Osteoblast (primary cell): ENCODE results near the gene C1orf210. TPM values are rescaled to one million over a fixed set of nuclear protein-coding genes. Genes with fewer than 3 reads are reported as not detected.

Experiments used
- DNase-seq: peaks from one replicate; pipeline ENCODE4 v3.0.0; 2011; ENCODE audit warnings: low spot score, mixed read lengths; ENCODE audit not compliant: insufficient read length; ENCODE audit errors: missing footprints
- H2AFZ ChIP-seq: 2 replicates; pipeline ENCODE4 v1.6.0; 2011; ENCODE audit warnings: mild to moderate bottlenecking, low read length
- H3K27ac ChIP-seq: 2 replicates; pipeline ENCODE4 v1.5.1; 2011; ENCODE audit warnings: mild to moderate bottlenecking, low read depth, low read length, moderate library complexity
- H3K27me3 ChIP-seq: 2 replicates; pipeline ENCODE4 v1.6.0; 2012; ENCODE audit warnings: mild to moderate bottlenecking, control low read depth, inconsistent platforms, low read length, moderate library complexity; ENCODE audit not compliant: insufficient read depth
- H3K36me3 ChIP-seq: 2 replicates; pipeline ENCODE4 v1.5.1; 2011; ENCODE audit warnings: mild to moderate bottlenecking, low read length, control low read depth, moderate library complexity; ENCODE audit not compliant: insufficient read depth
- H3K4me1 ChIP-seq: 2 replicates; pipeline ENCODE4 v1.5.1; 2011; ENCODE audit warnings: mild to moderate bottlenecking, low read length, control low read depth, moderate library complexity; ENCODE audit not compliant: insufficient read depth
- H3K4me2 ChIP-seq: 2 replicates; pipeline ENCODE4 v1.6.0; 2011; ENCODE audit warnings: mild to moderate bottlenecking, low read length; ENCODE audit not compliant: insufficient read depth
- H3K4me3 ChIP-seq: fragments of 200-600 bp; sonication (generic); 3 replicates; pipeline ENCODE4 v1.5.1; 2012; ENCODE audit warnings: mild to moderate bottlenecking, low read length, inconsistent platforms; ENCODE audit not compliant: insufficient read depth
- H3K79me2 ChIP-seq: 2 replicates; pipeline ENCODE4 v1.6.0; 2012; ENCODE audit warnings: mild to moderate bottlenecking, low read length, control low read depth, inconsistent platforms; ENCODE audit not compliant: insufficient read depth
- H3K9me3 ChIP-seq: 2 replicates; pipeline ENCODE4 v1.5.1; 2011; ENCODE audit warnings: low read depth, low read length, control low read depth
- H4K20me1 ChIP-seq: 2 replicates; pipeline ENCODE4 v1.6.0; 2012; ENCODE audit warnings: mild to moderate bottlenecking, low read length, control low read depth; ENCODE audit not compliant: insufficient read depth
- CTCF ChIP-seq: IDR thresholded peaks from 2 replicates; pipeline ENCODE4 v1.5.1; 2011; ENCODE audit warnings: mild to moderate bottlenecking, low read depth, low read length, moderate library complexity; ENCODE audit errors: extremely low read depth
- total RNA-seq: library from RNA; depleted of rRNA; stranded (reverse); fragments of >200 nt; gene quantifications from 2 replicates; pipeline ENCODE4 v1.2.3, GENCODE V29; 2012

Gene C1orf210
- total RNA-seq, 1 donor = not detected

- Histone ChIP-seq H4K20me1 (no peaks in the 10 kb centered on the region), H3K36me3 (no peaks in the 10 kb centered on the region), H3K79me2 (no peaks in the 10 kb centered on the region), H3K4me3 (no peak overlapping the region), H3K27ac (no peak overlapping the region), H3K9me3 (no peaks in the 10 kb centered on the region), H3K27me3 (no peaks in the 10 kb centered on the region), H3K4me1 (peaks cover 8% of the 10 kb centered on the region), H2AFZ (no peak overlapping the region), H3K4me2 (peak overlapping the region; percentile 24)
- TF ChIP-seq CTCF = no peak
- DNase-seq = peak; percentile 57
Observed at GRCh38 chr1:43303471-43304313, 18.3 kb upstream of the C1orf210 start.

- H3K36me3 ChIP-seq = no peaks in the 10 kb centered on the region
- no peaks in the 10 kb centered on the region for H3K27me3 ChIP-seq
- H3K27ac ChIP-seq = no peak overlapping the region
- peaks cover 8% of the 10 kb centered on the region for H3K4me1 ChIP-seq
- H4K20me1 ChIP-seq = no peaks in the 10 kb centered on the region
- no peaks in the 10 kb centered on the region for H3K9me3 ChIP-seq
- peak overlapping the region; percentile 24 for H3K4me2 ChIP-seq
- no peak overlapping the region for H2AFZ ChIP-seq
- peak; percentile 96 for DNase-seq
- no peak overlapping the region for H3K4me3 ChIP-seq
- TF ChIP-seq CTCF = no peak
- no peaks in the 10 kb centered on the region for H3K79me2 ChIP-seq
Observed at GRCh38 chr1:43302721-43303470, 17.5 kb upstream of the C1orf210 start.

GRCh38 chr1:43302201-43302600, 16.8 kb upstream of the C1orf210 start:
- H3K4me2 ChIP-seq = no peak overlapping the region
- no peaks in the 10 kb centered on the region for H3K79me2 ChIP-seq
- H3K27ac ChIP-seq = no peak overlapping the region
- no peaks in the 10 kb centered on the region for H3K27me3 ChIP-seq
- peaks cover 8% of the 10 kb centered on the region for H3K4me1 ChIP-seq
- no peaks in the 10 kb centered on the region for H4K20me1 ChIP-seq
- TF ChIP-seq CTCF = no peak
- no peaks in the 10 kb centered on the region for H3K36me3 ChIP-seq
- H2AFZ ChIP-seq = no peak overlapping the region
- no peak overlapping the region for H3K4me3 ChIP-seq
- H3K9me3 ChIP-seq = no peaks in the 10 kb centered on the region
- peak; percentile 68 for DNase-seq
